GM21576 (cell line): ENCODE measurements around the gene KASH5.

ENCODE experiments used
- ATAC-seq: cut with Tn5 transposase; IDR thresholded peaks from one replicate; pipeline ENCODE4 v1.9.1; 2021; ENCODE audit warnings: mild to moderate bottlenecking, moderate library complexity; ENCODE audit not compliant: unreplicated experiment

KASH5 gene

DNA sequence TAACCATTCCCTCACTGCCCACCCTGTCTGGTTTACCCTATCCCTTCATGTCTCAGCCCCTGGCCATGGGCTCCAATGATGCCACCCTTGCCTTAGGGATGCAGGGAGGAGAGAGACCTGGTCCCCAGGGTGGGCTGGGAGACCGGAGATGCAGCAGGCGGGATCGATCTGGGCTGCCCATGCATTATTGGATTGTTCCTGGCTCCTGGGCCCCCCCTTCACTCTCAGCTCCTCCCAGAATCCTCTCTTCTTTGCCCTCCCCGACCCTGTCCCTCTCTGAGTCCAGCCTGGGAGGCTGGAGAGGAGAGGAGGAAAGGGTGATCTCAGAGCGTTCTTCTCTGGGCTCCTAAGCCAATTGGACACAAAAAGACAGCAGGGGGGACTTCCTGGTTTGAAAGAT lies 5.8 kb downstream of the KASH5 start:
- ATAC-seq = no peak

DNA sequence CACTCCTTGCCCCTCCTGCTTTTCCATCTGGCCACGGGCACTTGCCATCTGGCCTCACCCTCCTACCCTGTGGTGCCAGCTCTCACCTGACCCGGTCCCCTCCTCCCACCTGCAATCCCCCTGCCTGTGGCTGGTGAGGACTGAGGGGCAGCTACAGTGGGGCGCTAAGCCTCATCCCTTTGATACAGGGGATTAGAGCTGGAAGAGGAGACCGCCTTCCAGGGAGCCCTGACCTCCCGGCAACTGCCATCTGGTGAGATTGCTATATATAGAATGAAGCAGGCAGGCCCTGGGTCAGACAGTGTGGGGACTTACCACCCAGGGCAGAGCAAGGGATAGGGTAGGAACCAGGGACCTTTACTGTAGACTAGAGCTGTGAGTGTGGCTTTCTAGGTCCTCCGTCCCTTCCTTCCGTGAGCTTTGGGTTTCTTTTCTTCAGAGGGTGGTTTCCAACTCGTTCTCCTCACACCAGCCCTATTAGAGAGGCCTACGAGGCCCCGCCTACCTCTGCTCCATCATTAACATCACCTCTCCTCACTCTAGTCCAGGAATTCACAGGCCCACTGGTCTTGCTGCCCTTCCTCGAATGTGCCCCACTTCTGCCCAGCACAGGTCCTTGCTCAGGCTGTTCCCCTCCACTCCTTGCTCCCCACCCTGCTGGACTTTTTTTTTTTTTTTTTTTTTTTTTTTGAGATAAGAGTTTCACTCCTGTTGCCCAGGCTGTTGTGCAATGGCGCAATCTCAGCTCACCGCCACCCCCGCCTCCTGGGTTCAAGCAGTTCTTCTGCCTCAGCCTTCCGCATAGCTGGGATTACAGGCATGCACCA lies 7.7 kb downstream of the KASH5 start:
- ATAC-seq = no peak

DNA sequence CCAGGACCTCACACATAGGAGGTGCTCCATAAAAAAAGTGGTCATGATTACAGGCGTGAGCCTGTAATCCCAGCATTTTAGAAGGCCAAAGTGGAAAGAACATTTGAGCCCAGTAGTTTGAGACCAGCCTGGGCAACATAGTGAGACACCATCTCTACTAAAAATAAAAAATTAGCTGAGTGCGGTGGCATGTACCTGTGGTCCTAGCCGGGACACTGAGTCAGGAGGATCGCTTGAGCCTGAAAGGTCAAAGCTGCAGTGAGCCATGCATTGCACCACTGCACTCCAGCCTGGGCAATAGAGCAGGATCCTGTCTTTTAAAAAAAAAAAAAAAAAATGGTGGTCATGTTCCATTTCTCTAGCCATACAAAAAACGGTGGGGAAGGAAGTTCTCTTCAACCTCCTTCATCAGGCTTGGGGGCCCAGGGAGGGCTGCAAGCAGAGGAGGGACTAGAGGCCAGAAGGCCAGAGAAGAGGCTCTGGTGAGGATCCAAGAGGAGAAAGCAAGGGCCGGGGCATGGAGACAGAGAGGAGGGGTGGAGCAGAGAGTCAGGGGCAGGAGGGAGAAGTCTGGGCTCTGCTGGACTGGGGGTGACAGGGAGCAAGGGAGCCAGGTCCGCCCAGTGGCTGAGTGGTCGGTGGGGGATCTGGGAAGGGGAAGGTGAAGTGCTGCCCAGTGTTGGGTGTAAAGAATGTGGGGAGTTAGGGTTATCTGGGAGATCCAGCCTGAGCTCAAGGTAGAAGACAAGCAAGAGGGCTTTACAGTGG lies 8.9 kb downstream of the KASH5 start:
- no peak for ATAC-seq

DNA sequence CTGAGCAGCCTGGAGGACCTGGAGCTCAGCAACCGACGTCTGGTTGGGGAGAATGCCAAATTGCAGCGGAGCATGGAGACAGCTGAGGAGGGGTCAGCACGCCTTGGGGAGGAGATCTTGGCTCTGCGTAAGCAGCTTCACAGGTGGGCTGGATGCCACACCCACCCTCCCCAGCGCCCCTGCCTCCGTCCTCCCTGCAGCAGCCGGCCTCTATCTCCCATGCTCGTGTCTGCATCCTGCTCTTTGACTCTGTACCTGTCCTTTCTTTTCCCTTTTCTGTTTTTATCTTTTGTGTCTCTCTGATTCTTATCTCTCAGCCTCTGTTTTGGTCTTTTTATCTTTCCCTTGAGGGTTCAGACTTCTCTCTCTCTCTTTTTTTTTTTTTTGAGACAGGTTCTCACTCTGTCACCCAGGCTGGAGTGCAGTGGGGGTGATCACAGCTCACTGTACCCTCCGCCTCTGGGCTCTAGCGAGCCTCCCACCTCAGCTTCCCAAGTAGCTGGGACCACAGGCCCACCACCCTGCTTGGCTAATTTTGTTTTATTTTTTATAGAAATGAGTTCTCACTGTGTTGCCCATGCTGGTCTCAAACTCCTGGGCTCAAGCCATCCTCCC lies 10.1 kb downstream of the KASH5 start:
- no peak for ATAC-seq

DNA sequence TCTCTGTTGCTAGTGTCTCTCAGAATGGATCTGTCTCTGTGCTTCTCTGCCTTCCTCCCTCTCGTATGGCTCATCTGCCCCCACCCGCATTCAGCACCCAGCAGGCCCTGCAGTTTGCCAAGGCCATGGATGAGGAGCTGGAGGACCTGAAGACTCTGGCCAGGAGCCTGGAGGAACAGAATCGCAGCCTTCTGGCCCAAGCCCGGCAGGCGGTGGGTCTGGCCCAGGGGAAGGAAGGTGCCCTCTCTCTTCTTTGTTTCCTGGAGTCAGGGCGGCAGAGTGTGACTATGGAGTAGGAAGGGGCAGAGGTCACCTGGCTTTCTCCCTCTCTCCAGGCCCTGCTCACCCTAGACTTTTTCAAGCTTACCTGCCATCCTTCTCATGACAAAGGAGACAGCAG lies 10.9 kb downstream of the KASH5 start:
- ATAC-seq = no peak

DNA sequence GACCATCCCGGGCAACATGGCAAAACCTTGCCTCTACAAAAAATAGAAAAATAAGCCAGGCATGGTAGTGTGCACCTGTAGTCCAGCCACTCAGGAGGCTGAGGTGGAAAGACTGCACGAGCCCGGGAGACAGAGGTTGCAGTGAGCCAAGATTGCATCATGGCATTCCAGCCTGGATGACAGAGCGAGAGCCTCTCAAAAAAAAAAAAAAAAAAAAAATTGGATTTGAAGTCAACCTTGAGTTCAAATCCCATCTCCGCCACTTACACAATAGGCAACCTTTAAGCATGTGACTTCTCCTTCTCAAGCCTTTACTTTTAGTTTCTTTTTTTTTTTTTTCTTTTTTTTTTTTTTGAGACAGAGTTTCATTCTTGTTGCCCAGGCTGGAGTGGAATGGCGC lies 12.0 kb downstream of the KASH5 start:
- ATAC-seq = no peak

DNA sequence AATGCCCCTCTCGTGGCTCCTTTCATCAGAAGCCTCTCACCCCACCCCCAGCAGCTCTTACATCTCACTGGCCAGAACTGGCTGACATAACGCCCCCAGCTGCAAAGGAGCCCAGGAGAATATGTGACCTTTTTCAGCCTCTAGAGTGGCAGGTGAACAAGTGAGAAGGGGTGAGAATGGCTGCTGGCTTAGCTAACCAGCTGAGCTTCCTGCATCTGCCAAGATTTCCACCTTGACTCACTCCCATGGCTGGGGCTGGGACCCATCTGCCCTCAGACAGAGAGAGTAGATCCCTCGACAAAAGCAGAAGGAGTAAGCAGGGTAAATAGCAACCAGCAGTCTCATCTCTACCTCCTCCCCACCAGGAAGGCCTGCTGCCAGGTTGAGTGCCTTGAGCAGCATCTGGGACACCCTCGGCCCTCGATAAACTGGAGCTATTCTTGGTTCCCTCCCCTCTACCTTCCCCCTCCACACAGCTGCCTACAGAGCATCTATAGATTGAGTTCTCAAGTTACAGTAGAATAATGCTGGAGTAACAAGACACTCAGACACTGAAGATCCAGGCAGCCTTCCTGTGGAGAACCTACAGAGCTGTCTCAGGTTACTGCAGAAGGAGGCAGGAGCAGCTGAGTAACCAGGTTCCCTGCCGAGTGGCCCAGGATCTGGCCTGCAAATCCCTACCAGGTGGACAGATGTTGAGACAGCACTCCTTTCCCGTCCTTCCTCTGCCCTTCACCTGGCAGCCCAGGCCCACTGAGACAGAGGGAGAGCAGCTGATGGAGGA lies 15.5 kb downstream of the KASH5 start:
- no peak for ATAC-seq

DNA sequence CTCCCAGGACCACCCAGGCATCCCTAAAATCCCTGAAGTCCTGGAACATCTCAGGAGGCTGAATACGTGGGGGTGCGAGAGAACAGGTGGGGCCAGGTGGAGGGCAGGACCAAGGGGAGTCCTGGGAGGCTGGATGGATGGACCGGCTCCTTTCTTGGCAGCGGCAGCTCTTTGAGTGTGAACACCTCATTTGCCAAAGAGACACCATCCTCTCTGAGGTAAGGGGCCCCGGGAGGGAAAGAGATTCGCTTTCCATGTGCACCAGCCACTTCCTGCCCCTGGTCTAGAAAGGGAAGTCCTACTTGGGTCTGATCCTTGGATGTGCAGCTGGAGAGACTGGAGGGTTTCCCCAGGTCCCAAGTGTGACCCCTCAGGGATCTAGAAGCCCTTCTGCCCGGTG lies 19.0 kb downstream of the KASH5 start:
- ATAC-seq = no peak

DNA sequence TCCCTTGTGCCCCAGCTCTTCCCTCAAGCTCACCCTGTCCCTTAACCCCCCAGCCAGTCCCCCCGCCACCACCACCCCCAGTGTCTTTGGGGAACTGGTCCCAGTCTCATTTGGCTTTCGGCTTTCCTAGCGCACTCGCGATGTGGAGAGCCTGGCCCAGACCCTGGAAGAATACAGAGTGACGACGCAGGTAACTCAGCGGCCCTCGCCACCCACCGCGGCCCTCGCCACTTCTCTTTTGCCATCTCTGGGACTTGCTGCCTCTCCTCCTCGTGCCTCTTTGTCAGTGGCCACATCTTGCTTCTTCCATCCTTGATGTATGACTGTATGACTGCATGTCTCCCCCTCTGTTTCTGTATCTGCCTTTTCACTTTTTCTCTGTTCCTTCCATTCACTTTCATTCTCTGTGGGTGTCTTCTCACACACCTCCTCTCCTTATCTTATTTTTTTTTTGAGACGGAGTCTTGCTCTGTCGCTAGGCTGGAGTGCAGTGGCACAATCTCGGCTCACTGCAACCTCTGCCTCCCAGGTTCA lies 19.5 kb downstream of the KASH5 start:
- no peak for ATAC-seq

DNA sequence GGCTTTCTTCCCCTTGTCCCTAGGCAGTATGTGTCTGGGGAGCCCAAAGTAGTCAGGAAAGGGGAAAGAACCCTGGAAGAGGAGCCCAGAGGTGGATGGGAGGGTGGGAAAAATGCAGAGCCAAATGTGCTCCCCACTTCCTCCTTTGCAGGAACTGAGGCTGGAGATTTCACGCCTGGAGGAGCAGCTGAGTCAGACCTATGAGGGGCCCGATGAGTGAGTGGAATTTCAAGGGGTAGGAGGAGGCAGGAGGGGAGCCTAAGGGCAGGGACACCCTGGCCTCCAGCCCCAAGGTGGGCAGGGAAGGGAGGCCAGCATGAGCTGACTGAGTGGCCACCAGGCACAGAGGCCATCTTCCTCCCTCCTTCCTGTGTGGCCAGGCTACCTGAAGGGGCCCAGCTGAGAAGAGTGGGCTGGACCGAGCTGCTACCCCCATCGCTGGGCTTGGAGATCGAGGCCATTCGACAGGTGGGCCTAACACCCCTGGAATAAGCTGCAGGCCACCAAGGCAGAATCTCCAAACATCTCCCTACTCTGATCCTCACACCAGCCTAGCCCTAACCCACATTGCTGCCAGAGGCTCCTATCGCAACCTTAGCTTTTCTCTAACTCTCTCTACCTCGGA lies 20.9 kb downstream of the KASH5 start:
- no peak for ATAC-seq

DNA sequence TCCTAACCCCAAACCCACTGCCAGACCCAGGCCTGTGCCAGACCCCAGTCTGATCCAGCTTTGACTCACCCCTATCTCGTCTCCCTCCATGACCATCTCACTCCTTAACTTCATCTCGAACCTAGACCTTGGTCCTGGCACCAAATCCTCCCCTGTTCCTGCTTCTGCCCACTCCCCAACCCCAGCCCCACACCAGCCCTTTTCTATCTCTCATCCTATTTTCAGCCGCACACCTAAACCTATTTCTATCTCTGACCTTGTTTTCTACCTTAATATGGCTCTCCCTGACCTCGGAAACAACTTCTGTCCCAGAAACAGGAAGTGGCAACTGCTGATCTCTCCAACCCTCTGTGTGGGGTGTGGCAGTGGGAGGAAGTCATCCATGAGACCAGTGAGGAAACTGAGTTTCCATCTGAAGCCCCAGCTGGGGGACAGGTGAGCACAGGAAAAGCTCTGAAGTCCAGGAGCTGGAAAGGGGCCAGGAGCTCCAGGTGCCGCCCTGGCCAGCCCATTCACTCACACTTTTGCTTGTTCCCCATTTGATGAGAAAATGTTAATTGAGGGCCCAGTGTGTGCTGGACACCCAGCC lies 21.5 kb downstream of the KASH5 start:
- ATAC-seq = no peak

DNA sequence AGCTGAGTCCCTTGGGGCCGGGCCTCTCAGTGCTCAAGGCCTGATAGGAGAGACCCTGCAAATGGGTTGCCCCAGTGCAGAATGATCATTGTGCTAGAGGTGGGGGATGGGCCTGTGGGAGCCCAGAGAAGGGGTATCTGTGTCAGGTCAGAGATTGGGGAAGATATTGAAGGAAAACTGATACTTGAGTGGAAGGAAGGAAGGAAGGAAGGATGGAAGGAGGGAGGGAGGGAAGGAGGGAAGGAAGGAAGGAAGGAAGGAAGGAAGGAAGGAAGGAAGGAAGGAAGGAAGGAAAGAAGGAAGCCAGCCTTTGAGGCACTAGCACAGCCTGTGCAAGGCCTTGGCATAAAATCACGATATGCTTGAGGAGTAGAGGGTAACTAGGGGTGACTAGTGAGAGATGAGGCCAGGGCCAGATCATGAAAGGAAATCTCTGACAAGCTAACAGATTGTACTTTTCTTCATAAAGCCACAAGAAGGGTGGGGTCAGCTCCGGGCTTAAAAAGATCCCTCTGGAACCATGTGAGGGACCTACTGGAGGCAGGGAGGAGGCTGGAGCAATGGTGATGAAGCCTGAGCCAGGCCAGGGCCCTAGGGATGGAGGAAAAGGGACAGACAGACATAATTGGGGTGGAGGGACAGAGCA lies 23.8 kb downstream of the KASH5 start:
- no peak for ATAC-seq

DNA sequence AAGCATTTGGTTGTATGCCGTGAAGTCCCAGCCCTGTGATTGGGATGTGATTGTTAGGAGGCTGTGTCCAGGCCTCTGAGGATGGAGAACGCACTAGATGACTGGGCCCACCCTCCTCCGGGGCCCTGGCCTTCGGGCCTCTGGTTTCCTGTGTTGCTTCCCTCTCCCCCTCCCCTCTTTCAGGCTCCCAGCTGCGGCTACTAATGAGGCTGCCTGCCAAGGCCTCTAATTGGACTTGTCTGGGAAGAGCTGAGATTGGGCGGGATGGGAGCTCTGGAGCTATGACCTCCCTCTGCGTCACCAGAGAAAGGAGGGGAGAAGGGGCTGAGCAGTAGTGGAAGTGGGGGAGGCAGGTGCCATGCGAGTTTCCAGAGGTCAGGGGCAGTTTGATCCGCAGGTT lies 25.3 kb downstream of the KASH5 start:
- ATAC-seq = no peak

DNA sequence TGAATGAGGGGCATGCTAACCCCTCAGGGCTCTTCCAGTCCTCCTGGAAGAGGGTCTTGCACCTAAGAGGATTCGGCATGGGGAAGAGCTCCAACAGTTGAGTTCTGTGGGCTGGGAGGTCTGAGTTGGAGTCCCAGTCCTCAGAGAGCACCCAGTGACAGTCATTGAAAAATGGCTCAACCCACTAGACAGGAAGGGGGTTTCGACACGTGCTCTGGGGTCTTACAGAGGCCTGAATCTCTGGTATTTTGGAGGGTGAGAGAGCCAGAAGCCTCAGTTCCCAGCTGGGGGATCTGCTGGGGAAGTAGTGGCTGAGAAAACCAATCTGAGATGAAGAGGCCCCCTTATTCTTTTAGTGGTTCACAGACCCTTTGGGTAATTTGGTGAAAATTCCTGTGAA lies 26.2 kb downstream of the KASH5 start:
- ATAC-seq = no peak

DNA sequence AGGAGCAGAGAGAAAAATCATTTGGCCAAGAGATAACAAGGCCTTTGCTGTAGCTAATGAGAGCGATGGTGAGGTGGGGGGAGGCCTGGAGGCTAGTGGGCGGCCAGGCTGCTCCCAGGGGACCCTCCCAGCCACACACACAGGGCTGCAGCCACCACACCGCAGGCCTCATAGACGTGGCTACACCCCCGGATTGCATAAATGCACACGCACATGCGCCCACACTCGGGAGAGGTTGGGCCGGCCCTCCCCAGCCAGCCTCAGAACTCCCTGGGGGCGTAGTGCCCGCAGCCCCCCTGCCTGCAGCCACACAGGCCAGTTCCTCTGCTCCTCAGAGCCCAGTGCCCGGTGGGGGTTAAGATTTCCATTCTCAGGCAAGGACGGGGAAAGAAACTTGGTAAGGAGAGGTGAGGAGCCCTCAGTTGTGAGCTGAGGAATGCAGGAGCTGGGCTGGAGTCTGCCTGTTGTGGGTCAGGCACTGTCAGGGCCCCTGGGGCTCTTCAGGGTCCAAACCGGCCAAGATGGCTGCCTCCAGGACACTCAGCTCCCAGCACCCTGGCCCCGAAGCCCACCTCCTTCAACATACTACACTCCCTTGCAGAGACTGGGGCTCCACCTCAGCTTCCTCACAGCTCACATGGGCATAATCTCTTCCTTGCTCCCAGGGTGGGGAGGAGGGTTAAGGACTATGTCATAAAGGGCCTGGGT lies 27.2 kb downstream of the KASH5 start:
- no peak for ATAC-seq

DNA sequence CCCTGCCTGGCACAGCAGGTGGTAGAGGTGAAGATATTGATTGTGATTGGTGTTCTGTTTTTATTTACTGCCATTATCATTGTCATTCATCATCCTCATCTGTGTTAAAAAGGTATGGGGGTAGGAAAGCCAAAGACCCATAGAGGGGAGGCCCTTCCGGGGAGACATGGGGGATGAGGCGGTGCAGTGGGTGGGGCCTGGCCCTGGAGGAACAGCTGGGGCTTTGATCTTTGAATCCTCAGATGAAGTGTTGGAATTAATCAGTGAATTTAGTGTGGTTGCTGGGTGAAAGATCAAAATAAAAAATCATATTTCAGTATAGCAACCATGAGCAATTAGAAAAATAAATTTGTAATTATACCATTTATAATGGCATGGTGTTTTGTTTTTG lies 27.8 kb downstream of the KASH5 start:
- ATAC-seq = no peak

DNA sequence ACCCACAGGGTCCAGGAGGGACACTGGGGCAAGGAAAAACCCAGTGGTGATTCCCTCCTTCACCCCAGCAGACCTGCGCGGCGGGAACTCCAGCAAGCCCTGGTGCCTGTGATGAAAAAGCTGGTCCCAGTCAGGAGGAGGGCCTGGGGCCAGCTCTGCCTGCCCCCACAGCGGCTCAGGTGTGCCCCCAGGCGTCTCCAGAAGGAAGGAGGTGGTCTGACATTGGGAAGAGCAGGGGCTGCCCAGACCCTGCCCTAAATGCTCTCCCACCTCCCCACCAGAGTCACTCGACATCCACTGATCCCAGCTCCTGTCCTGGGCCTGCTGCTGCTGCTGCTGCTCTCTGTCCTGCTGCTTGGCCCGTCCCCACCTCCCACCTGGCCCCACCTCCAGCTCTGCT lies 29.0 kb downstream of the KASH5 start:
- ATAC-seq = no peak

DNA sequence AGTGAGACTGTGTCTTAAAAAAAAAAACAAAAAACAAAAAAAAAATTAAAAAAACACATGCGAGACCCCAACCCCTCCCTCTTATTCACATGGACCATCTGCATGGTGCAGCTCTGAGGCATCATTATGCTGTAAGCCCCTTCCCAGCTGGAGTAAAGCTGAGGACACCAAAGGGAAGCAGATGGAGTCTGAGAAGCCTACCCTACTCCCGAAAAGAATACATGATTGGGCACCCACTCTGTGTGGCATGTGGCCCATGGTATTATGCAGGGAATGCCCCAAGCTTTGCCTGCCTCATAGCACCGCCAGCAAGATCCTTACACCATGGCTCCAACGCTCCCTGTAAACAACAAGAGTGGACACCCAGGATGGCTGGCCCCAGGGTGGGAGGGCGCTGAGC lies 30.5 kb downstream of the KASH5 start:
- ATAC-seq = no peak

DNA sequence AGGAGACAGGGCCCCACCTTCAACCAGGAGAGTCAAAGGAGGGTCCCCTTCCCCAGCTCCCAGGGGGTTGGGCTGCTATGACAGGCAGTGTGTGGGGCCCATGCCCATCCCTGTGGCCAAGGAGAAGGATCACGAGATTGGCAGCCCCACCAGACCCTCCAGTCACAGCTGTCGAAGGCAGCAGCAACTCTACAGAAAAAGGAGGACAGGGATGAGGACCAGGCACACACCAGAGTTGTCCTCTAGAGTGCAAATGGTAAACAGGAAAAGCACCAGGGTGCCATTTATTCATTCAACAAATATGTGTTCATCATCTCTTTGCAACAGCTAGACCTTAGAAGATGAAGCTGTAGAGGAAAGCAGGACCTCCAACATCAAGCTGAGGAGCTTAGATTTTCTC lies 31.1 kb downstream of the KASH5 start:
- ATAC-seq = no peak
